Stimulated activated CD4-positive, alpha-beta T cell treated with anti-CD3 and anti-CD28 coated beads, Interleukin-12 subunit alpha, Interleukin-12 subunit beta, amount 100 ng/mL, for 24 hours (primary cell): ENCODE data around the gene FBXO7.
A peak's percentile ranks its signal among the peaks of the same experiment; 100 is the strongest.

Source experiments
- DNase-seq, 2 experiments: peaks; one replicate each; pipeline ENCODE4 v3.0.0-alpha.2; 2020; ENCODE audit warnings: low read depth in 2 of 2

The FBXO7 gene

GRCh38 chr22:32490279-32490678 lies 15.7 kb downstream of the FBXO7 start:
- DNase-seq: no peak

- no peak for DNase-seq
Observed at GRCh38 chr22:32492111-32492510, 17.5 kb downstream of the FBXO7 start.

DNA sequence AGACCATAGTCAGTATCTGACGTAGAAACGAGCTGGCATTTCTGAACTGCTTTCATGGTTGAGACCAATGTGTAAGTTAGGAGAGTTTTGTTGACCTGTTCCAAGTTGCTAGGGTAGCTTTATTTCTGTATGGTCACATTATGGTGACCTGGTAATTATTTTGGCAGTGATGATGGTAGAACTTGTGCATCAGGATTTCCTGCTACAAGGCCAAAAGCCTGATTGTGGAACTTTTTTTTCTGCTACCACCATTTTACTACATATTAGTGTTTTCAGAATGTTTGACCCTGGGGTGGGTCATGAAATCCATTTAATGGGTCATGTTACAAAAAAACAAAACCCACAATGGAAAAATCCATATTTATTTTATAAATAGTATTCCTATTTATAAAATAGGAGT lies 18.9 kb downstream of the FBXO7 start:
- no peak for DNase-seq

GRCh38 chr22:32494971-32495370 lies 20.4 kb downstream of the FBXO7 start:
- DNase-seq: no peak

DNA sequence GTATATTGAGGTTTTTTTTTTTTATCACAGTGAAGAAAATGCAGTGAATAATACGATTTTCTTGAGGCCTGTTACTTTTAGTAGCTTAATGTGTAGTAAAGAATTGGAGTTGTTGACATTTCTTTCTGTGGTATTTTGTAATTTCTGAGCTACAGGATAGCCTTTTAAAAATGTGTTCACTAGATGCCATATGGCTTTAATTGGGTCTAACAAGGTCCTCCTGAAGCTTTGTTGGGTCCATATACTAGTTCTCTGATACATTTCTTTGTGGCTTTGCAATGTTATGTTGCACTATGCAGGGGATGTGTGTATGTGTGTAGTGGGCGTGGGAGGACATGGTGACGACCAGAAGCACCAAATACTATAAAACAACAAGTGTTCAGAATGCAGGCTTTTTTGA lies 25.1 kb downstream of the FBXO7 start:
- DNase-seq: no peak

GRCh38 chr22:32501836-32502752 lies 27.5 kb downstream of the FBXO7 start:
- DNase-seq: no peak

DNA sequence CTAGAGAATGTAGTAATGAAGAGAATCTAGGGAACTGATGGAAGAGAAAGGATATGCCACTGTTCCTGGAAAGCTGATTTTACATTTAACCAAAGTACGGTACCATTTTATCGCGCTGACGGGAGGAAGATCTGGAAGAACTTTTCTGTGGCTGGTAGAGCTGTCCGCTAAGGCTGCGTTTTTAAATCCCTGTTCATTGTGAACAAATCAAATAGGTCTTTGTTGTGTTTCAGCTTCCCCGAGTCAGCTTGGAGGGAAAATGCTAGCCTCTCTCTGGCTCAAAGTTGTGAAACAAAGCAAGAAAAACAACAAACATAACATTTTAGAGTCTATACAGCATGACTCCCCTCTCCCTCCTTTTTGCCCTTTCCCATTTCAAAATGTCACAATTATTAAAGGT lies 34.4 kb downstream of the FBXO7 start:
- DNase-seq: no peak

DNA sequence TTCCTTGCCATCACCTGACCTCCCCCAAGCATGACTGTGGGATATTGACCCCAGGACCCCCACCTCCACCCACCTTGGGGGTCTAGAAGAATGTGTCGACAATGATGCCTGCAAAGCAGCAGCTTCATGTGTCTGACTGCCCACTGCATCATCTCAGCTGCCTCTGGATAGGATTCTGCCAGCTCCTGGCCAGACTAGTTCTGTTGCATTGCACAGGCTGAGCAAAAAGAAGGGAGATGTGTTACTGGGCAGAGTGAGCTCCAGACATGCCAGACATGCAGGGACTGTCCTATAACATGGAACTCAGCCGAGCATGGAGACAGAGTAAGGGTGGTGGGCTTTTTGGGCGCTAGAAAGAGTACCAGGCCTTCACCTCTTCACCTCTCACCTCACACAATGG lies 36.7 kb downstream of the FBXO7 start:
- no peak for DNase-seq

DNA sequence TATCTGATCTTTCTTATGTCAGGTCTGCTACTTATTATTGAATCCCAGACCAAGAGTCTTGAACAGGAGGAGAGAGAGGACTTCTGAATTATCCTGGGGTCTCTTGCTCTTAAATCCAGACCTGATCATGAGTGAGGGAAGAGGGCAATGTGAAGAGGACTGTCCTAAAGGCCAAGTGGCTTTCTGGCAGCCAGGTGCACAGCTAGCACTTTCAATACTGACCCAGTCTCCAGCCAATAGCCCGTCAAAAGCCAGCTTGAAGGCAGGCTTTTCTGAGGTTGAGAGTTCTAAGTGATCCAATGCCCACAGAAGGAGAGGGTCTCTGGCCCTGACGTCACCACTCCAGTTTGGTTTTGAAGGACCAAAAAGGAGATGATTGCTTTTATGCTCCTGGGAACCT lies 37.2 kb downstream of the FBXO7 start:
- no peak for DNase-seq

GRCh38 chr22:32512267-32512982 lies 37.8 kb downstream of the FBXO7 start:
- no peak for DNase-seq

GRCh38 chr22:32515084-32515483 lies 40.5 kb downstream of the FBXO7 start:
- DNase-seq: no peak

GRCh38 chr22:32517488-32517887 lies 42.9 kb downstream of the FBXO7 start:
- no peak for DNase-seq

- DNase-seq: no peak
Observed at GRCh38 chr22:32517921-32518320, 43.3 kb downstream of the FBXO7 start.

GRCh38 chr22:32518381-32518780 lies 43.8 kb downstream of the FBXO7 start:
- DNase-seq: no peak

DNA sequence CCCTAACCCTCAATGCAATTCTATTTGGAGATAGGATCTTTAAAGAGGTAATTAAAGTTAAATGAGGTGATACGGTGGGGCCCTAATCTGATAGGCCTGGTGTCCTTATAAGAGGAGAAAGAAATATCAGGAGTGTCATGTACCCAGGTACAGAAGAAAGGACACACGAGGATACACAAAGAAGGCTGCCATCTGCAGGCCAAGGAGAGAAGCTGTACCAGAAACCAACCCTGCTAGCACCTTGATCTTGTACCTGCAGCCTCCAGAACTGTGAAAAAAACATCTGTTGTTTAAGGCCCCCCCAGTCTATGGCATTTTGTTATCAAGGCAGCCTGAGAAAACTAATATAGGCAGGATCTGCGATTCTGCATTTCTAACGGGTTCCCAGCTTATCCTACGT lies 44.2 kb downstream of the FBXO7 start:
- DNase-seq: no peak

DNA sequence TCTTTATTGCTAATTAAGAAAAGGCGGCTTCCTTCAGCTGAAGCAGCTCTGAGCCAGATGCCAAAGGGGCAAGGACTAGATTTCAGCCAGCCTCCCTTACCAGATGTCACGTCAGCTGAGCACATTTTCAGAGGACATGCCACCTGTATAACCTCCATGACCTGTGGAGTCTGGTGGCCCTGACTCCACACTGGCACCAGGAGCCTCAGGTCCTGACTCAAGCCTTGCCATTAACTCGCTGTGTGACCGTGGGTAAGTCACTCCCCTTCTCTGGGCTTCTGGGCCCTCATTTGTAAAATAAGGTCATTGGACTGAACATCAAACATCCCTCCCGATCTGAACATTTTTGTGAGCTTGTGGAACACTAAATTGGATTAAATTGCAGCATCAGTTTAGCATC lies 46.0 kb downstream of the FBXO7 start:
- DNase-seq: no peak

DNA sequence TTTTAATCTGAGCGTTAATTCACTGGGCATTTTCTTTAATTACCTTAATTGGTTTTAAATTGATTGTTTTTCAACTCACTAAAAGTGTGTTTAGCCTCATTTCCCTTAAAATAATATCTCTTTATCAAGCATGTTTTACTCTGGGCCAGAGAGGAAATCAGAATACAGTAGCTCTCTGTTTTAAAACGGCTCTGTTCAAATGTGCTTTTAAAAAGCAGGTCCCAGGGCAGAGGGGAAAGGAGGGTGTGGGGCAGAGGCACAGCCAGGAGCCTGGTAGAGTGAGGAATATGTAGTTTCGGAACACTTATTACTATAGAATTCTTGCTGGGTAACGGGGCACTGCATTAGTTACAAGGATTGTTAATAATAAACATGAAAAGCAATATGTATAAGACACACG lies 47.6 kb downstream of the FBXO7 start:
- no peak for DNase-seq

DNA sequence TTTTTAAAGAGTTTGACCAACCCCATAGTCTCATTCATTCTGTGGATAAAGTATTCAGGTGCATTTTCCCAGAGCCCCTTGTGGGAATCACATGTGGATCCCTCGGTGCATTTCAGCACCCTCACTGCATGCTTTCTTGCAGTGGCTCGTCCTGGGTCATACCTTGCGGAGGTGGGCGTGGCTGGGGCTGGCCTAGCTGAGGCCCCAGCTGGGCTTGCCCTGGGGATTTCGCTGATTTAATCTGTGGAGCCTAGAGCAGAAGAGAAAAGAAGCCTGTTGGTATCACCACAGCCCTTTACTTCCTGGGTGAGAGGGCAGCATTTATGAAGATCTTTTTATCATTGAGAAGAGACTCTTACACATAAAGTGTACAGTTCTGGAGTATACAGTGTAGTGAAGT lies 53.1 kb downstream of the FBXO7 start:
- DNase-seq: no peak

DNA sequence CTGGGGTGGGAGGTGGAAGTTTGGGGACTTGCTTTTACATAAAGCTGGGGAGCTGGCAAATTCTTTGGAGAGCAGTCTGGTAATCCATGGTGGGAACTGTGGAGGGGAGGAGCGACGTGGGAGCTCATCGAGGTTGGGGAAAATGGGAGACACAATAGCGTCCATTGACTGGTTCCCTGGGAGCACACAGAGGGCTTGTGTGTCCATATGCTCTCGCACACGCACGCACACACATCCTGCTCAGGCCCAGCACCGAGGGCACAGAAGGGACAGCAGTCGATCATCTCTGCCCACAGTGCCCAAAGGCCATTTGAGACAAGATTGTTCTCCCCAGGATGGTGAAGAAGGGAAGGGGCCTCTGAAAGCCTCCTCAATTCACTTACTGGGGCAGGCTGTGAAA lies 53.7 kb downstream of the FBXO7 start:
- DNase-seq: no peak

DNA sequence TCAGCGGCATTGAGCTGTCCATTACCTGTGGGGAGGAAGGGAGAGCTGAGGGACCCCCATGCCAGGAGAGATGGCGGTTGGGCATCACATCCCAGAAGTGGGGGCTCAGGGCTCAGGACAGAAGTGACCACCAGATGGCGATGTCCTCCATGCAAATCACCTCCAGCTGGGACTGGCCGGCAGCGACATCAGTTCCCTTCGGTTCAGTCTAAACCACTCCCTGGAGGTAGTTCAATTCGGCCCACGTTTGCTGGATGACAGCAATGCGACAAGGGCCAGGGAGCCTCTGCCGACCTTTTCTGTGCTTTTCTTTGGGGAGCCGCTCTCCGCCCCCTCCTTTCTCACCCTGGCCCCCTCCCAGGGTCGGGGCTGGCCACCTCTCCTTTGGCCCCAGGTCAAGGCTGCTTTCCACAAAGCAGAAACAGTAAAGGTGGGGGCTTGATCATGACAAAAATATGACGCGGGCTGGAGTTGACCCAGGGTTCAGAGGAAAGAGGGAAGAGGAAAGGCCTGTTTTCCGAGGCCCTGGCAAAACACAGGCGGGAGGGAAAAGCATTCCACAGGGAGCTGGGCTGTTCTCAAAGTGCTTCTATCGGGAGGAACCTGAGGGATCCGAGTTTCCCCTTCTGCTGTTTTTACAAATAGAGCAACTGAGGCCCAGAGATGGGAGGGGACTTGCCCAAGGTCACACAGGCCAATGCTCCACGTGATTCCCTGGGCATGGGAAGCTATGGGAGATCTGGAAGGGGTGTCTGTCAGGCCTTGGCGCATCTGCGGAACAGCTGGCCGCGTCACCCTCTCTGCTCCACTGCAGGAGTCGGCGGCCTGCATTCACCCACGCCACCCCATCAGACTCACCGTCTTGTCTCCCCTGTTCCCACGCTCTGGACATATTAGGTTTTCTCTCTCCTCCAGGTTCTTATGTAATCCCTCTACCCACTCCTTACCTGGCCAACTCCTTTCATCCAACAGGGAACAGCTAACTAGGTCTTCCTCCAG lies 54.7 kb downstream of the FBXO7 start:
- peak; percentile 25 to 59 for DNase-seq

- no peak for DNase-seq
Observed at GRCh38 chr22:32531228-32531627, 56.6 kb downstream of the FBXO7 start.
